ENCODE measurements around the gene ACSS2. TPM values are rescaled to one million over a fixed set of nuclear protein-coding genes. Genes with fewer than 3 reads are reported as not detected.

Gene ACSS2
- total and polyA plus RNA-seq, 10 of the 15 experiments (the other 5 are each of a cell fraction or from before 2014, with no cell fraction given), result 2.8 to 37.2 (median 24.2) TPM

DNA sequence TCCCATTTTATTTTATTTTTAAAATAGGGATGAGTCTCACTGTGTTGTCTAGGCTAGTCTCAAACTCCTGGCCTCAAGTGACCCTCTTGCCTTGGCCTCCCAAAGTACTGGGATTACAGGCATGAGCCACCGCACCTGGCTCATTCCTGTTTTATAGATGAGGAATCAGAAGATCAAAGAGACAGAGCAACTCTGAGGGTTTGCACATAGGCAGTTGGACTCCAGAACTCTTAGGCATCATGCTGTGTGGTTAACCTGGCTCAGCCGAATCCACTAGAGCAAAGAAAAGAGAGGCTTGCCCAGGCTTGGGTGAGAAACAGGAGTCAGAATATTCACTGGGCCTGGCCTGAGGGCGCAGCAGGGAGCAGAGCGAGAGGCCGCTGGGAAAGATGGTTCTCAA lies 88.6 kb downstream of the ACSS2 start:
- Histone ChIP-seq H3K4me1 (ENCODE audit: control insufficient read depth, insufficient read depth, low read length) (no peaks in the 10 kb centered on the region), H3K9ac (ENCODE audit: control insufficient read depth, insufficient read depth, low read length) (no peak overlapping the region), H2AFZ (ENCODE audit: control insufficient read depth, low read depth, low read length) (no peak overlapping the region), H3K27me3 (replicated peaks in 1 of 2; ENCODE audit: control insufficient read depth in 2 of 2, insufficient read depth in 2 of 2, low read length in 1 of 2) (no peaks in the 10 kb centered on the region), H3K9me3 (replicated peaks; ENCODE audit: control insufficient read depth, insufficient read depth, low read length) (no peaks in the 10 kb centered on the region), H3K27ac (ENCODE audit: control insufficient read depth, insufficient read depth) (no peak overlapping the region), H3K4me3 (no peak overlapping the region), H3K36me3 (ENCODE audit: control insufficient read depth in 2 of 2, insufficient read depth in 2 of 2, low read length in 1 of 2) (no peaks in the 10 kb centered on the region), H4K20me1 (ENCODE audit: control insufficient read depth, insufficient read depth) (no peaks in the 10 kb centered on the region), H3K4me2 (ENCODE audit: control insufficient read depth, insufficient read depth) (no peak overlapping the region), H3K79me2 (ENCODE audit: control insufficient read depth, insufficient read depth, low read length) (no peaks in the 10 kb centered on the region)
- in situ Hi-C loops (cut with MboI) (no loop called here), intact Hi-C loops (cut with micrococcal nuclease; ENCODE audit: unreplicated experiment) (no loop called here)
- ChIA-PET CTCF (no interaction called here), SMC1A (ENCODE audit: uncharacterized antibody, unreplicated experiment) (no interaction called here), RAD21 (ENCODE audit: unreplicated experiment) (no interaction called here), POLR2A (no interaction called here)
- TF ChIP-seq NBN (IDR thresholded peaks at IDR 0.05) (no peak), SP1 (IDR thresholded peaks at IDR 0.05; ENCODE audit: low read depth, low read length) (no peak), ZSCAN29 (IDR thresholded peaks at IDR 0.05) (no peak), EP300 (IDR thresholded peaks at IDR 0.05; ENCODE audit: borderline replicate concordance in 1 of 2, control insufficient read depth in 1 of 2, low read depth in 2 of 2, low read length in 2 of 2) (no peak), ETV6 (conservative IDR thresholded peaks at IDR 0.05 in 1 of 2, IDR thresholded peaks at IDR 0.05 in 1 of 2; ENCODE audit: borderline replicate concordance in 1 of 2, low read depth in 1 of 2) (no peak), ZNF207 (IDR thresholded peaks at IDR 0.05; ENCODE audit: borderline replicate concordance) (no peak), SIN3A (IDR thresholded peaks at IDR 0.05; ENCODE audit: low read depth, low read length) (no peak), SPI1 (IDR thresholded peaks at IDR 0.05; ENCODE audit: borderline replicate concordance, insufficient read depth, low read depth, low read length) (no peak), BACH1 (IDR thresholded peaks at IDR 0.05; ENCODE audit: borderline replicate concordance) (no peak), SRF (IDR thresholded peaks at IDR 0.05; ENCODE audit: low read depth in 2 of 2, low read length in 2 of 2) (no peak)
- TF ChIP-seq, protein P1, sequence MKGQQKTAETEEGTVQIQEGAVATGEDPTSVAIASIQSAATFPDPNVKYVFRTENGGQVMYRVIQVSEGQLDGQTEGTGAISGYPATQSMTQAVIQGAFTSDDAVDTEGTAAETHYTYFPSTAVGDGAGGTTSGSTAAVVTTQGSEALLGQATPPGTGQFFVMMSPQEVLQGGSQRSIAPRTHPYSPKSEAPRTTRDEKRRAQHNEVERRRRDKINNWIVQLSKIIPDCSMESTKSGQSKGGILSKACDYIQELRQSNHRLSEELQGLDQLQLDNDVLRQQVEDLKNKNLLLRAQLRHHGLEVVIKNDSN (IDR thresholded peaks at IDR 0.05; ENCODE audit: borderline replicate concordance, extremely low read length, insufficient read depth, low read depth, low read length), result no peak
- TF ChIP-seq, protein P2, sequence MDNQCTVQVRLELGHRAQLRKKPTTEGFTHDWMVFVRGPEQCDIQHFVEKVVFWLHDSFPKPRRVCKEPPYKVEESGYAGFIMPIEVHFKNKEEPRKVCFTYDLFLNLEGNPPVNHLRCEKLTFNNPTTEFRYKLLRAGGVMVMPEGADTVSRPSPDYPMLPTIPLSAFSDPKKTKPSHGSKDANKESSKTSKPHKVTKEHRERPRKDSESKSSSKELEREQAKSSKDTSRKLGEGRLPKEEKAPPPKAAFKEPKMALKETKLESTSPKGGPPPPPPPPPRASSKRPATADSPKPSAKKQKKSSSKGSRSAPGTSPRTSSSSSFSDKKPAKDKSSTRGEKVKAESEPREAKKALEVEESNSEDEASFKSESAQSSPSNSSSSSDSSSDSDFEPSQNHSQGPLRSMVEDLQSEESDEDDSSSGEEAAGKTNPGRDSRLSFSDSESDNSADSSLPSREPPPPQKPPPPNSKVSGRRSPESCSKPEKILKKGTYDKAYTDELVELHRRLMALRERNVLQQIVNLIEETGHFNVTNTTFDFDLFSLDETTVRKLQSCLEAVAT (IDR thresholded peaks at IDR 0.05), result no peak
- TF ChIP-seq, protein P3, sequence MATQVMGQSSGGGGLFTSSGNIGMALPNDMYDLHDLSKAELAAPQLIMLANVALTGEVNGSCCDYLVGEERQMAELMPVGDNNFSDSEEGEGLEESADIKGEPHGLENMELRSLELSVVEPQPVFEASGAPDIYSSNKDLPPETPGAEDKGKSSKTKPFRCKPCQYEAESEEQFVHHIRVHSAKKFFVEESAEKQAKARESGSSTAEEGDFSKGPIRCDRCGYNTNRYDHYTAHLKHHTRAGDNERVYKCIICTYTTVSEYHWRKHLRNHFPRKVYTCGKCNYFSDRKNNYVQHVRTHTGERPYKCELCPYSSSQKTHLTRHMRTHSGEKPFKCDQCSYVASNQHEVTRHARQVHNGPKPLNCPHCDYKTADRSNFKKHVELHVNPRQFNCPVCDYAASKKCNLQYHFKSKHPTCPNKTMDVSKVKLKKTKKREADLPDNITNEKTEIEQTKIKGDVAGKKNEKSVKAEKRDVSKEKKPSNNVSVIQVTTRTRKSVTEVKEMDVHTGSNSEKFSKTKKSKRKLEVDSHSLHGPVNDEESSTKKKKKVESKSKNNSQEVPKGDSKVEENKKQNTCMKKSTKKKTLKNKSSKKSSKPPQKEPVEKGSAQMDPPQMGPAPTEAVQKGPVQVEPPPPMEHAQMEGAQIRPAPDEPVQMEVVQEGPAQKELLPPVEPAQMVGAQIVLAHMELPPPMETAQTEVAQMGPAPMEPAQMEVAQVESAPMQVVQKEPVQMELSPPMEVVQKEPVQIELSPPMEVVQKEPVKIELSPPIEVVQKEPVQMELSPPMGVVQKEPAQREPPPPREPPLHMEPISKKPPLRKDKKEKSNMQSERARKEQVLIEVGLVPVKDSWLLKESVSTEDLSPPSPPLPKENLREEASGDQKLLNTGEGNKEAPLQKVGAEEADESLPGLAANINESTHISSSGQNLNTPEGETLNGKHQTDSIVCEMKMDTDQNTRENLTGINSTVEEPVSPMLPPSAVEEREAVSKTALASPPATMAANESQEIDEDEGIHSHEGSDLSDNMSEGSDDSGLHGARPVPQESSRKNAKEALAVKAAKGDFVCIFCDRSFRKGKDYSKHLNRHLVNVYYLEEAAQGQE (IDR thresholded peaks at IDR 0.05; ENCODE audit: low read depth, low read length), result no peak
- 83% methylated on average over 5 of the region's 5 CpGs for WGBS (ENCODE audit: insufficient coverage, insufficient replicate concordance, low lambda C conversion rate, missing lambda C conversion rate)
- no peak for ATAC-seq
- FAIRE-seq, result no peak
- BruUV-seq (replicated peaks), result no TSS peak
- DNase-seq (ENCODE audit: low read depth, low spot score), result no peak

Data from GM12878 (cell line).